Measurements from ENCODE around the gene BMPR1B. TPM values are rescaled to one million over a fixed set of nuclear protein-coding genes. Genes with fewer than 3 reads are reported as not detected.
A peak's percentile ranks its signal among the peaks of the same experiment; 100 is the strongest.

The BMPR1B gene
- total RNA-seq, 2 donors from 2014 or later = 28.6 to 59.8 TPM

GRCh38 chr4:95093936-95094929, 336.5 kb downstream of the BMPR1B start:
- H3K27me3 ChIP-seq (replicated peaks; ENCODE audit: insufficient read depth) = no peaks in the 10 kb centered on the region
- intact Hi-C loops (cut with DNase I) = loop anchor here (10.0 kb wide), 1 partner anchor 479 kb away; no protein-coding TSS in a partner anchor
- H3K9me3 ChIP-seq = no peaks in the 10 kb centered on the region
- 60% methylated on average over 8 of the region's 8 CpGs for WGBS
- TF ChIP-seq POLR2AphosphoS5 (IDR thresholded peaks at IDR 0.05) (peak; percentile 4), POLR2A (IDR thresholded peaks at IDR 0.05) (no peak), CTCF (IDR thresholded peaks at IDR 0.05) (no peak)
- H3K27ac ChIP-seq = peak overlapping the region; percentile 48 to 50
- no peak for DNase-seq (ENCODE audit: low spot score)
- H3K4me3 ChIP-seq = no peak overlapping the region
- no peaks in the 10 kb centered on the region for H3K4me1 ChIP-seq (replicated peaks)
- no peaks in the 10 kb centered on the region for H3K36me3 ChIP-seq

GRCh38 chr4:95095348-95095974, 337.7 kb downstream of the BMPR1B start:
- intact Hi-C loops (cut with DNase I) = loop anchor here (10.0 kb wide), 1 partner anchor 481 kb away; no protein-coding TSS in a partner anchor
- Histone ChIP-seq H3K4me1 (replicated peaks) (no peaks in the 10 kb centered on the region), H3K36me3 (no peaks in the 10 kb centered on the region), H3K4me3 (no peak overlapping the region), H3K27me3 (replicated peaks; ENCODE audit: insufficient read depth) (no peaks in the 10 kb centered on the region), H3K9me3 (no peaks in the 10 kb centered on the region), H3K27ac (peak overlapping the region in 1 of 2 donors; percentile 50)
- 28% methylated on average over 1 of the region's 1 CpG for WGBS
- DNase-seq (ENCODE audit: low spot score) = no peak
- TF ChIP-seq CTCF (IDR thresholded peaks at IDR 0.05) (peak in 3 of 4 experiments; percentile 35 to 81 (median 61)), POLR2AphosphoS5 (IDR thresholded peaks at IDR 0.05) (peak; percentile 31), POLR2A (IDR thresholded peaks at IDR 0.05) (no peak)

- no peak overlapping the region for H3K4me3 ChIP-seq
- no peaks in the 10 kb centered on the region for H3K36me3 ChIP-seq
- no peaks in the 10 kb centered on the region for H3K4me1 ChIP-seq (replicated peaks)
- 61% methylated on average over 3 of the region's 3 CpGs for WGBS
- no peak for DNase-seq (ENCODE audit: low spot score)
- intact Hi-C loops (cut with DNase I) = no loop called here
- no peaks in the 10 kb centered on the region for H3K9me3 ChIP-seq
- H3K27me3 ChIP-seq (replicated peaks; ENCODE audit: insufficient read depth) = no peaks in the 10 kb centered on the region
- H3K27ac ChIP-seq = no peak overlapping the region
- TF ChIP-seq CTCF (IDR thresholded peaks at IDR 0.05) = no peak
- no peak for TF ChIP-seq POLR2A (IDR thresholded peaks at IDR 0.05)
- TF ChIP-seq POLR2AphosphoS5 (IDR thresholded peaks at IDR 0.05) = peak; percentile 40
Measured at GRCh38 chr4:95102162-95102790, 344.5 kb downstream of the BMPR1B start.

- Histone ChIP-seq H3K9me3 (no peaks in the 10 kb centered on the region), H3K4me1 (replicated peaks) (no peaks in the 10 kb centered on the region), H3K36me3 (no peaks in the 10 kb centered on the region), H3K4me3 (no peak overlapping the region), H3K27ac (peak overlapping the region in 1 of 2 donors; percentile 7), H3K27me3 (replicated peaks; ENCODE audit: insufficient read depth) (no peaks in the 10 kb centered on the region)
- DNase-seq (ENCODE audit: low spot score) = no peak
- TF ChIP-seq POLR2A (IDR thresholded peaks at IDR 0.05) (no peak), CTCF (IDR thresholded peaks at IDR 0.05) (no peak), POLR2AphosphoS5 (IDR thresholded peaks at IDR 0.05) (no peak)
- intact Hi-C loops (cut with DNase I) = no loop called here
- WGBS = 88% methylated on average over 4 of the region's 4 CpGs
Measured at GRCh38 chr4:95105112-95105511, 347.4 kb downstream of the BMPR1B start.

All from prostate gland (tissue), 2 donors.